K562 (cell line): ENCODE data around the gene B3GAT3. TPM values are rescaled to one million over a fixed set of nuclear protein-coding genes. Genes with fewer than 3 reads are reported as not detected.

Source experiments
- CBFB ChIP-seq: sonication (generic); formaldehyde crosslinking; IDR thresholded peaks from 2 replicates; pipeline ENCODE4 v1.4.0; 2020; ENCODE audit warnings: mild to moderate bottlenecking, missing genetic modification reagents
- CSDE1 ChIP-seq, 2 experiments: fragments of 450-650 bp; IDR thresholded peaks; 2 replicates each; pipeline ENCODE4 v1.6.1; 2016; ENCODE audit warnings: mild to moderate bottlenecking in 1 of 2
- DMBX1 ChIP-seq: fragments of 250-450 bp; sonication (Bioruptor Pico); IDR thresholded peaks from 2 replicates; pipeline ENCODE4 v1.8.0; 2022; ENCODE audit warnings: inconsistent platforms, mild to moderate bottlenecking, moderate library complexity, borderline replicate concordance
- EHMT2 ChIP-seq: fragments of 450-650 bp; IDR thresholded peaks from 2 replicates; pipeline ENCODE4 v1.6.1; 2018; ENCODE audit warnings: antibody characterized with exemption
- FOXK2 ChIP-seq, 2 experiments: fragments of 450-650 bp; IDR thresholded peaks in 1 of 2; conservative IDR thresholded peaks in 1 of 2; 2 replicates each; pipeline ENCODE4 v1.6.1; 2016; ENCODE audit warnings: low read depth in 2 of 2, mild to moderate bottlenecking in 1 of 2
- HIVEP1 ChIP-seq: fragments of 250-450 bp; sonication (Bioruptor Pico); IDR thresholded peaks from 2 replicates; pipeline ENCODE4 v1.4.0; 2020; ENCODE audit warnings: mild to moderate bottlenecking
- KAT2B ChIP-seq: IDR thresholded peaks from one replicate; pipeline ENCODE4 v1.6.1; 2012; ENCODE audit warnings: low read depth, mild to moderate bottlenecking, control low read depth, inconsistent platforms, low read length, moderate library complexity
- KDM1A ChIP-seq, 2 experiments: fragments of 450-650 bp; IDR thresholded peaks; 2 replicates each; pipeline ENCODE4 v1.6.1; 2016; ENCODE audit warnings: mild to moderate bottlenecking in 2 of 2
- KLF16 ChIP-seq: IDR thresholded peaks from 2 replicates; pipeline ENCODE4 v1.6.1; 2016; ENCODE audit warnings: antibody characterized with exemption
- MYC ChIP-seq, 2 experiments: fragments of 250-450 bp in 1 of 2; sonication (Bioruptor Pico) in 1 of 2; IDR thresholded peaks; 2 replicates each; pipeline versions ENCODE4 v1.5.1 to v1.6.1; 2012 to 2021; ENCODE audit warnings: low read depth in 2 of 2, borderline replicate concordance in 1 of 2, improper control_type of control experiment in 1 of 2, low read length in 1 of 2, mild to moderate bottlenecking in 1 of 2, moderate library complexity in 1 of 2
- NFIX ChIP-seq: fragments of 250-450 bp; sonication (Bioruptor Pico); IDR thresholded peaks from 2 replicates; pipeline ENCODE4 v1.4.0; 2020; ENCODE audit warnings: low read depth, mild to moderate bottlenecking, moderate library complexity
- NONO ChIP-seq, 2 experiments: fragments of 200-400 bp in 1 of 2; fragments of 450-650 bp in 1 of 2; formaldehyde crosslinking in 1 of 2; IDR thresholded peaks; 2 replicates each; pipeline ENCODE4 v1.6.1; 2017; ENCODE audit warnings: low read depth in 2 of 2, mild to moderate bottlenecking in 2 of 2, moderate library complexity in 2 of 2, low read length in 1 of 2
- PHTF2 ChIP-seq: fragments of 250-450 bp; sonication (Bioruptor Pico); IDR thresholded peaks from 2 replicates; pipeline ENCODE4 v1.5.0; 2021; ENCODE audit warnings: mild to moderate bottlenecking
- PPARD ChIP-seq: fragments of 250-450 bp; sonication (Bioruptor Pico); IDR thresholded peaks from 2 replicates; pipeline ENCODE4 v1.8.0; 2022; ENCODE audit warnings: inconsistent platforms, mild to moderate bottlenecking, moderate library complexity
- SNAPC5 ChIP-seq: fragments of 250-450 bp; sonication (Bioruptor Pico); IDR thresholded peaks from 2 replicates; pipeline ENCODE4 v1.8.0; 2021; ENCODE audit warnings: moderate library complexity, mild to moderate bottlenecking, inconsistent platforms
- XRCC4 ChIP-seq: IDR thresholded peaks from one replicate; pipeline ENCODE4 v1.6.1; 2011; ENCODE audit not compliant: insufficient read depth, insufficient read length; ENCODE audit errors: extremely low read depth
- ZBTB17 ChIP-seq: fragments of 450-650 bp; formaldehyde crosslinking; IDR thresholded peaks from 2 replicates; pipeline ENCODE4 v1.4.0; 2020; ENCODE audit warnings: mild to moderate bottlenecking
- ZNF253 ChIP-seq: fragments of 250-450 bp; sonication (Bioruptor Pico); conservative IDR thresholded peaks from 2 replicates; pipeline ENCODE4 v1.6.1; 2021; ENCODE audit warnings: mild to moderate bottlenecking
- polyA plus RNA-seq, 8 experiments: library from polyadenylated mRNA; depleted of rRNA in 4 of 8; stranded (reverse) in 5 of 8; unstranded in 3 of 8; fragments of >200 nt; fragmentation: Nextera tagmentation in 2 of 8; fragmentation: Illumina TruSeq in 1 of 8; extraction: Ambion mirVana in 2 of 8; extraction: Trizol in 1 of 8; gene quantifications; 2 replicates each; pipeline versions ENCODE4 v1.2.1 to v1.2.3, GENCODE V29; 2011 to 2014; ENCODE audit warnings: inconsistent platforms in 1 of 8, missing spikeins in 1 of 8
- total RNA-seq, 7 experiments: library from RNA; depleted of rRNA in 6 of 7; stranded (reverse); fragments of >200 nt in 6 of 7; fragmentation: Illumina TruSeq in 2 of 7; extraction: Trizol in 2 of 7; gene quantifications; 2 replicates each; pipeline versions ENCODE4 v1.2.1 to v1.2.3, GENCODE V29; 2011 to 2021; ENCODE audit warnings: low replicate concordance in 1 of 7
- TF ChIP-seq, protein P1 (sequence below), 2 experiments: fragments of 150-350 bp in 1 of 2; IDR thresholded peaks; 2 replicates each; pipeline ENCODE4 v1.6.1; 2012 to 2016; ENCODE audit warnings: low read depth in 2 of 2, low read length in 2 of 2, mild to moderate bottlenecking in 1 of 2, moderate library complexity in 1 of 2
- TF ChIP-seq, protein P2 (sequence below): fragments of 150-350 bp; conservative IDR thresholded peaks from 2 replicates; pipeline ENCODE4 v1.6.1; 2014; ENCODE audit warnings: low read length

The B3GAT3 gene
- total and polyA plus RNA-seq, 9 of the 15 experiments (the other 6 are each of a cell fraction or from before 2014, with no cell fraction given), result 0.30 to 64.0 (median 21.4) TPM

DNA sequence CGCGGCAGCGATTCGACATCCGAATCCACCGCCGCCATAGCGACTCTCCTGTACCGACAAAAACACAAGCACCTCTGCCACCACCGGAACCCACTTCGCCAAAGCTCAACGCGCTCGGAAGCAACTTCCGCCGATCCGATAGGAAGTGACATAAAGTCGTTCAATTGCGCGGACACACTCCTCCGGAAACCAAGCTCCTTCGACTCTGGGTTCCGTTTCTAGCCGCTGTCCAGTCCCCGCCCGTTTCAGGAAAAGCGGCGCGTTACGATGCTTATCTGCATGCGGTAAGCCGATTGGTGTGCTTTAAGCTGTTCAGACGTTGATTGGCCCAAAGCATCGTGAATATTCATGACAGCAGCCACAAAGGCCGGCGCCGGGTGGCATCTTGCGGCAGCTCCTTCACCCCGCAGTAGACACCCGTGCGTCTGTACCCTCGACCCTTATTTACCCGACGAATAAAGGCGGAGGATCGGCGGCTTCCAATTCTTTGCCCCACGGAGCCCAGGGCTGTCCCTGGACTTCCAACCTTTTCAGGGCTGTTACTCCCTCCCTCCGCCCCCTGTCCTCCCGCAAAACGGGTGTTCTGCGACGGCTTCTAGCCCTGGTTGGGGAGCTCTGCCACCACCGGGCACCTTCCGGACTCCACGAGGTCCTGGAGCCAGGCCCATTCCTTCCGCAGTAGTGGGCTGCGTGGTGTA lies 30.2 kb downstream of the B3GAT3 start, which contains the start of gene TUT1 (continued):
- TF ChIP-seq, protein P1, sequence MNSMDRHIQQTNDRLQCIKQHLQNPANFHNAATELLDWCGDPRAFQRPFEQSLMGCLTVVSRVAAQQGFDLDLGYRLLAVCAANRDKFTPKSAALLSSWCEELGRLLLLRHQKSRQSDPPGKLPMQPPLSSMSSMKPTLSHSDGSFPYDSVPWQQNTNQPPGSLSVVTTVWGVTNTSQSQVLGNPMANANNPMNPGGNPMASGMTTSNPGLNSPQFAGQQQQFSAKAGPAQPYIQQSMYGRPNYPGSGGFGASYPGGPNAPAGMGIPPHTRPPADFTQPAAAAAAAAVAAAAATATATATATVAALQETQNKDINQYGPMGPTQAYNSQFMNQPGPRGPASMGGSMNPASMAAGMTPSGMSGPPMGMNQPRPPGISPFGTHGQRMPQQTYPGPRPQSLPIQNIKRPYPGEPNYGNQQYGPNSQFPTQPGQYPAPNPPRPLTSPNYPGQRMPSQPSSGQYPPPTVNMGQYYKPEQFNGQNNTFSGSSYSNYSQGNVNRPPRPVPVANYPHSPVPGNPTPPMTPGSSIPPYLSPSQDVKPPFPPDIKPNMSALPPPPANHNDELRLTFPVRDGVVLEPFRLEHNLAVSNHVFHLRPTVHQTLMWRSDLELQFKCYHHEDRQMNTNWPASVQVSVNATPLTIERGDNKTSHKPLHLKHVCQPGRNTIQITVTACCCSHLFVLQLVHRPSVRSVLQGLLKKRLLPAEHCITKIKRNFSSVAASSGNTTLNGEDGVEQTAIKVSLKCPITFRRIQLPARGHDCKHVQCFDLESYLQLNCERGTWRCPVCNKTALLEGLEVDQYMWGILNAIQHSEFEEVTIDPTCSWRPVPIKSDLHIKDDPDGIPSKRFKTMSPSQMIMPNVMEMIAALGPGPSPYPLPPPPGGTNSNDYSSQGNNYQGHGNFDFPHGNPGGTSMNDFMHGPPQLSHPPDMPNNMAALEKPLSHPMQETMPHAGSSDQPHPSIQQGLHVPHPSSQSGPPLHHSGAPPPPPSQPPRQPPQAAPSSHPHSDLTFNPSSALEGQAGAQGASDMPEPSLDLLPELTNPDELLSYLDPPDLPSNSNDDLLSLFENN (IDR thresholded peaks at IDR 0.05; ENCODE audit: low read depth in 2 of 2, low read length in 2 of 2), result peak in 1 of 2 experiments; percentile 36; a peak in 1 of 4 replicates
- no peak for TF ChIP-seq KAT2B
- TF ChIP-seq PPARD, result no peak
- TF ChIP-seq KLF16, result no peak
- TF ChIP-seq, protein P2, sequence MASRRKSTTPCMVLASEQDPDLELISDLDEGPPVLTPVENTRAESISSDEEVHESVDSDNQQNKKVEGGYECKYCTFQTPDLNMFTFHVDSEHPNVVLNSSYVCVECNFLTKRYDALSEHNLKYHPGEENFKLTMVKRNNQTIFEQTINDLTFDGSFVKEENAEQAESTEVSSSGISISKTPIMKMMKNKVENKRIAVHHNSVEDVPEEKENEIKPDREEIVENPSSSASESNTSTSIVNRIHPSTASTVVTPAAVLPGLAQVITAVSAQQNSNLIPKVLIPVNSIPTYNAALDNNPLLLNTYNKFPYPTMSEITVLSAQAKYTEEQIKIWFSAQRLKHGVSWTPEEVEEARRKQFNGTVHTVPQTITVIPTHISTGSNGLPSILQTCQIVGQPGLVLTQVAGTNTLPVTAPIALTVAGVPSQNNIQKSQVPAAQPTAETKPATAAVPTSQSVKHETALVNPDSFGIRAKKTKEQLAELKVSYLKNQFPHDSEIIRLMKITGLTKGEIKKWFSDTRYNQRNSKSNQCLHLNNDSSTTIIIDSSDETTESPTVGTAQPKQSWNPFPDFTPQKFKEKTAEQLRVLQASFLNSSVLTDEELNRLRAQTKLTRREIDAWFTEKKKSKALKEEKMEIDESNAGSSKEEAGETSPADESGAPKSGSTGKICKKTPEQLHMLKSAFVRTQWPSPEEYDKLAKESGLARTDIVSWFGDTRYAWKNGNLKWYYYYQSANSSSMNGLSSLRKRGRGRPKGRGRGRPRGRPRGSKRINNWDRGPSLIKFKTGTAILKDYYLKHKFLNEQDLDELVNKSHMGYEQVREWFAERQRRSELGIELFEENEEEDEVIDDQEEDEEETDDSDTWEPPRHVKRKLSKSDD, result peak; percentile 77; the same call in 1 of the 2 replicates
- no peak for TF ChIP-seq CSDE1 (IDR thresholded peaks at IDR 0.05)
- TF ChIP-seq ZNF253 (CRISPR knock-in tag), result no peak
- TF ChIP-seq SNAPC5, result no peak
- no peak; the same call in 1 of the 2 replicates for TF ChIP-seq EHMT2
- TF ChIP-seq DMBX1 (CRISPR knock-in tag), result no peak
- TF ChIP-seq MYC (IDR thresholded peaks at IDR 0.05; ENCODE audit: low read depth, low read length), result peak; percentile 96
- TF ChIP-seq MYC (CRISPR knock-in tag; IDR thresholded peaks at IDR 0.05; ENCODE audit: borderline replicate concordance, low read depth), result no peak
- TF ChIP-seq PHTF2 (CRISPR knock-in tag), result no peak
- no peak for TF ChIP-seq HIVEP1 (CRISPR knock-in tag)
- peak; percentile 93 to 97 for TF ChIP-seq FOXK2 (conservative IDR thresholded peaks at IDR 0.05 in 1 of 2, IDR thresholded peaks at IDR 0.05 in 1 of 2; ENCODE audit: low read depth in 2 of 2)
- TF ChIP-seq XRCC4, result no peak
- TF ChIP-seq KDM1A (IDR thresholded peaks at IDR 0.05), result no peak
- TF ChIP-seq CBFB (CRISPR knock-in tag), result no peak
- TF ChIP-seq ZBTB17 (CRISPR knock-in tag), result no peak; the same call in 1 of the 2 replicates
- no peak for TF ChIP-seq NFIX
- peak in 1 of 2 experiments; percentile 84; a peak in 2 of 4 replicates for TF ChIP-seq NONO (IDR thresholded peaks at IDR 0.05; ENCODE audit: low read depth in 2 of 2, low read length in 1 of 2)
